ENCODE data around the gene ERC2. TPM values are rescaled to one million over a fixed set of nuclear protein-coding genes. Genes with fewer than 3 reads are reported as not detected.

Gene ERC2
- total and polyA plus RNA-seq, 7 donors = 0.52 to 5.7 (median 1.2) TPM; not detected in 2

DNA sequence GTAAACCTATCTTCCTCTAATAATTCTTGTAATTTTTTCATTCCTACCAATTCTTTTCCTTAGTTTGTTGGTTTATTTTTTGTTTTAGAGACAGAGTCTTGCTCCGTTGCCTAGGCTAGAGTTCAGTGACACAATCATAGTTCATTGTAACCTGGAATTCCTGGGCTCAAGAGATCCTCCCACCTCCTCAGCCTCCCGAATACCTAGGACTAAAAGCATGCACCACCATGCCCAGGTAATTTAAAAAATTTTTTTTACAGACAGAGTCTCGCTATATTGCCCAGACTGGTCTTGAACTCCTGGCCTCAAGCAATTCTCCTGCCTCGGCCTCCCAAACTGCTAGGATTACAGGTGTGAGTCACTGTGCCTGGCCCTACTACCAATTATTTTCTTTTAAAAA, 220.2 kb downstream of the ERC2 start:
- DNase-seq = no peak
- 86 to 88% methylated on average over 4 of the region's 4 CpGs for WGBS, 2 donors
- no peaks in the 10 kb centered on the region for H3K27me3 ChIP-seq
- no peak overlapping the region for H3K27ac ChIP-seq
- TF ChIP-seq, protein P1, sequence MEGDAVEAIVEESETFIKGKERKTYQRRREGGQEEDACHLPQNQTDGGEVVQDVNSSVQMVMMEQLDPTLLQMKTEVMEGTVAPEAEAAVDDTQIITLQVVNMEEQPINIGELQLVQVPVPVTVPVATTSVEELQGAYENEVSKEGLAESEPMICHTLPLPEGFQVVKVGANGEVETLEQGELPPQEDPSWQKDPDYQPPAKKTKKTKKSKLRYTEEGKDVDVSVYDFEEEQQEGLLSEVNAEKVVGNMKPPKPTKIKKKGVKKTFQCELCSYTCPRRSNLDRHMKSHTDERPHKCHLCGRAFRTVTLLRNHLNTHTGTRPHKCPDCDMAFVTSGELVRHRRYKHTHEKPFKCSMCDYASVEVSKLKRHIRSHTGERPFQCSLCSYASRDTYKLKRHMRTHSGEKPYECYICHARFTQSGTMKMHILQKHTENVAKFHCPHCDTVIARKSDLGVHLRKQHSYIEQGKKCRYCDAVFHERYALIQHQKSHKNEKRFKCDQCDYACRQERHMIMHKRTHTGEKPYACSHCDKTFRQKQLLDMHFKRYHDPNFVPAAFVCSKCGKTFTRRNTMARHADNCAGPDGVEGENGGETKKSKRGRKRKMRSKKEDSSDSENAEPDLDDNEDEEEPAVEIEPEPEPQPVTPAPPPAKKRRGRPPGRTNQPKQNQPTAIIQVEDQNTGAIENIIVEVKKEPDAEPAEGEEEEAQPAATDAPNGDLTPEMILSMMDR (IDR thresholded peaks at IDR 0.05) = no peak
- TF ChIP-seq POLR2AphosphoS5 (IDR thresholded peaks at IDR 0.05) = no peak
- TF ChIP-seq EP300 (IDR thresholded peaks at IDR 0.05) = no peak
- TF ChIP-seq POLR2A (IDR thresholded peaks at IDR 0.05) = no peak
- H3K9me3 ChIP-seq = no peaks in the 10 kb centered on the region
- H3K36me3 ChIP-seq = no peaks in the 10 kb centered on the region
- no peaks in the 10 kb centered on the region for H3K4me1 ChIP-seq
- no peak overlapping the region for H3K4me3 ChIP-seq
- intact Hi-C loops (cut with DNase I) = no loop called here

DNA sequence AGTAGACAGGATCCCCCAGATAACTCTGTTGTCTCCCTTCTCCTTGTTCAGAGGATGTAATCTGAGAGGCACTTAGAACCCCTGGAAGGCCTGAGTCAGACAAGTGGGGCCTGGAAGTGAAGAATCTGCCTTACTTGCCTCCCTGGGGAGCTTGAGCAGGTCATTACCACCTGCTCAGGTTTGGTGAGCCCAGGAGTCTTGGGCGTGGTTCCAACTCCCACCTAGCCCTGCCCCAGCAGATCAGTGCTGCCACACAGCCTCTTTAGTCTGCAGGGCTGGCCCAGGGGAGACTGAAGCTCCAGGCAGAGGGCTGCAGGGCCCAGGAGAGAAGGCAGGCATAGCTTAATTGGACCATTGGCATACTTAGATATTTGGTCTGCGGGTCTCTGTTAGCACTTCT, 230.0 kb downstream of the ERC2 start:
- WGBS, 2 donors = 90% methylated on average over 2 of the region's 2 CpGs
- no peaks in the 10 kb centered on the region for H3K9me3 ChIP-seq
- no peak for DNase-seq
- H3K27me3 ChIP-seq = no peaks in the 10 kb centered on the region
- intact Hi-C loops (cut with DNase I) = no loop called here
- H3K4me3 ChIP-seq = no peak overlapping the region
- TF ChIP-seq POLR2AphosphoS5 (IDR thresholded peaks at IDR 0.05) (no peak), EP300 (IDR thresholded peaks at IDR 0.05) (no peak), POLR2A (IDR thresholded peaks at IDR 0.05) (no peak)
- TF ChIP-seq, protein P1 (IDR thresholded peaks at IDR 0.05) = no peak
- no peaks in the 10 kb centered on the region for H3K36me3 ChIP-seq
- no peaks in the 10 kb centered on the region for H3K4me1 ChIP-seq
- H3K27ac ChIP-seq = no peak overlapping the region

DNA sequence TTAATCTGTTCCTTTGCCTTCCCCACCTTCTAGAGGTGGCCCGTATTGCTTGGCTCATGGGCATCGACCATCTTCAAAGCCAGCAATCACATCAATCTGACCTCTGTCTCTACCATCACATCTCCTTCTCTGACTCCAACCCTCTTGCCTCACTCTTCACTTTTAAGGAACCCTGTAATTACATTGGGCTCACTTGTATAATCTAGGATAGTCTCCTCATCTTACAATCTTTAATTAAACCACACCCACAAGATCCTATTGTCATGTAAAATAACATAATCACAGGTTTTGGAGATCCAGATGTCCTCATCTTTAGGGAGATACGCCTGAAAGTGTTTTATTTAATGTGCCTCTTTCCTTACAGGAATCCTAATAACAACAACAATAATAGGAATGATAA, 234.5 kb downstream of the ERC2 start:
- no peaks in the 10 kb centered on the region for H3K36me3 ChIP-seq
- WGBS, 2 donors = 86 to 92% methylated on average over 3 of the region's 3 CpGs
- no peak overlapping the region for H3K27ac ChIP-seq
- no peaks in the 10 kb centered on the region for H3K4me1 ChIP-seq
- no peak for DNase-seq
- intact Hi-C loops (cut with DNase I) = no loop called here
- no peaks in the 10 kb centered on the region for H3K27me3 ChIP-seq
- TF ChIP-seq, protein P1 (IDR thresholded peaks at IDR 0.05) = no peak
- no peak for TF ChIP-seq POLR2AphosphoS5 (IDR thresholded peaks at IDR 0.05)
- TF ChIP-seq POLR2A (IDR thresholded peaks at IDR 0.05) = no peak
- TF ChIP-seq EP300 (IDR thresholded peaks at IDR 0.05) = no peak
- H3K9me3 ChIP-seq = no peaks in the 10 kb centered on the region
- no peak overlapping the region for H3K4me3 ChIP-seq

- Histone ChIP-seq H3K27ac (no peak overlapping the region), H3K36me3 (no peaks in the 10 kb centered on the region), H3K4me3 (no peak overlapping the region), H3K4me1 (no peaks in the 10 kb centered on the region), H3K9me3 (no peaks in the 10 kb centered on the region), H3K27me3 (no peaks in the 10 kb centered on the region)
- TF ChIP-seq, protein P1 (IDR thresholded peaks at IDR 0.05) = no peak
- TF ChIP-seq POLR2A (IDR thresholded peaks at IDR 0.05) = no peak
- TF ChIP-seq EP300 (IDR thresholded peaks at IDR 0.05) = no peak
- TF ChIP-seq POLR2AphosphoS5 (IDR thresholded peaks at IDR 0.05) = no peak
- intact Hi-C loops (cut with DNase I) = no loop called here
- 74 to 81% methylated on average over 1 of the region's 1 CpG for WGBS, 2 donors
- DNase-seq = no peak
These were observed 239.0 kb downstream of the ERC2 start for GRCh38 chr3:56229311-56229710.

DNA sequence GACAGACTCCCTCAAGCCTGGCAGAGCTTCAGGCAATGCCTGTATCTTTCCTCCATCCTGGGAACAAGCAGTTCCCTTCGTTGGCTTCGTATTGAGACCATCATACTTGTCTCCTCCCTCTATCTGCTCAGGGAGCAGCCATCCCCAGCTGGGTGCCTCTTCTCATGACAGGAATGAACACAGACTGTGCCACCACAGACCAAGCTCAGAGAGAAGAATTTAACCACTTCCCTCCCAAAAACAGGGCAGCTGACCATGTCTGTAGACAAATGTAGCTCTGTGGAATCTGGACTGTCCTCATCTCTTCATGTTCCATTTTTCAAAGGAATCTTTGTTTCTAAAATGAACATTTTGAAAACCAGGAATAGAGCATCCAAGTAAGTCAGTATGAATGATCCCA, 245.4 kb downstream of the ERC2 start:
- Histone ChIP-seq H3K36me3 (no peaks in the 10 kb centered on the region), H3K4me3 (no peak overlapping the region), H3K27me3 (no peaks in the 10 kb centered on the region), H3K4me1 (no peaks in the 10 kb centered on the region), H3K9me3 (no peaks in the 10 kb centered on the region), H3K27ac (no peak overlapping the region)
- WGBS, 2 donors = 83 to 85% methylated on average over 2 of the region's 2 CpGs
- TF ChIP-seq EP300 (IDR thresholded peaks at IDR 0.05) (no peak), POLR2AphosphoS5 (IDR thresholded peaks at IDR 0.05) (no peak)
- intact Hi-C loops (cut with DNase I) = no loop called here
- no peak for DNase-seq
